HEK293 (cell line): ENCODE measurements around the gene METAP1D.

Experiments
- BCL11B ChIP-seq: fragments of 450-650 bp; formaldehyde crosslinking; IDR thresholded peaks from 2 replicates; pipeline ENCODE4 v1.5.1; 2016; ENCODE audit warnings: low read depth, missing biosample characterization, missing genetic modification characterization
- HOXD13 ChIP-seq: sonication (generic); formaldehyde crosslinking; IDR thresholded peaks from 2 replicates; pipeline ENCODE4 v1.8.0; 2022; ENCODE audit warnings: missing genetic modification reagents, borderline replicate concordance
- SCRT1 ChIP-seq: fragments of 450-650 bp; formaldehyde crosslinking; IDR thresholded peaks from 2 replicates; pipeline ENCODE4 v1.5.1; 2016; ENCODE audit warnings: missing biosample characterization, missing genetic modification characterization, borderline replicate concordance
- SETDB1 ChIP-seq: IDR thresholded peaks from one replicate; pipeline ENCODE4 v1.6.1; 2017; ENCODE audit warnings: mild to moderate bottlenecking, low read length, moderate library complexity, mixed read lengths; ENCODE audit not compliant: insufficient read length
- SP2 ChIP-seq: fragments of 450-650 bp; formaldehyde crosslinking; IDR thresholded peaks from 2 replicates; pipeline ENCODE4 v1.5.1; 2016; ENCODE audit warnings: missing biosample characterization, missing genetic modification characterization
- WT1 ChIP-seq: fragments of 450-650 bp; formaldehyde crosslinking; IDR thresholded peaks from 2 replicates; pipeline ENCODE4 v1.5.1; 2016; ENCODE audit warnings: missing biosample characterization, missing genetic modification characterization
- ZFHX2 ChIP-seq: fragments of 450-650 bp; formaldehyde crosslinking; conservative IDR thresholded peaks from 2 replicates; pipeline ENCODE4 v1.5.1; 2016; ENCODE audit warnings: missing biosample characterization, missing genetic modification characterization
- ZFP41 ChIP-seq: fragments of 450-650 bp; formaldehyde crosslinking; IDR thresholded peaks from 2 replicates; pipeline ENCODE4 v1.5.1; 2016; ENCODE audit warnings: missing biosample characterization, missing genetic modification characterization, borderline replicate concordance
- ZNF121 ChIP-seq: fragments of 450-650 bp; formaldehyde crosslinking; IDR thresholded peaks from 2 replicates; pipeline ENCODE4 v1.5.1; 2016; ENCODE audit warnings: missing biosample characterization, missing genetic modification characterization
- ZNF146 ChIP-seq: fragments of 450-650 bp; formaldehyde crosslinking; IDR thresholded peaks from 2 replicates; pipeline ENCODE4 v1.5.1; 2016; ENCODE audit warnings: missing biosample characterization, missing genetic modification characterization
- ZNF157 ChIP-seq: fragments of 450-650 bp; formaldehyde crosslinking; IDR thresholded peaks from 2 replicates; pipeline ENCODE4 v1.5.1; 2016; ENCODE audit warnings: missing biosample characterization, missing genetic modification characterization
- ZNF174 ChIP-seq: fragments of 450-650 bp; formaldehyde crosslinking; IDR thresholded peaks from 2 replicates; pipeline ENCODE4 v1.5.0; 2017; ENCODE audit warnings: missing biosample characterization, mild to moderate bottlenecking, missing genetic modification characterization
- ZNF24 ChIP-seq: fragments of 450-650 bp; formaldehyde crosslinking; IDR thresholded peaks from 2 replicates; pipeline ENCODE4 v1.5.1; 2016; ENCODE audit warnings: missing biosample characterization, missing genetic modification characterization
- ZNF335 ChIP-seq: fragments of 450-650 bp; formaldehyde crosslinking; conservative IDR thresholded peaks from 2 replicates; pipeline ENCODE4 v1.5.1; 2016; ENCODE audit warnings: missing biosample characterization, missing genetic modification characterization
- ZNF341 ChIP-seq: fragments of 450-650 bp; formaldehyde crosslinking; IDR thresholded peaks from 2 replicates; pipeline ENCODE4; 2016; ENCODE audit warnings: low read depth, missing biosample characterization, missing genetic modification characterization
- ZNF366 ChIP-seq: fragments of 450-650 bp; formaldehyde crosslinking; conservative IDR thresholded peaks from 2 replicates; pipeline ENCODE4 v1.5.1; 2016; ENCODE audit warnings: missing biosample characterization, missing genetic modification characterization
- ZNF391 ChIP-seq: fragments of 450-650 bp; formaldehyde crosslinking; IDR thresholded peaks from 2 replicates; pipeline ENCODE4 v1.5.1; 2016; ENCODE audit warnings: low read depth, missing biosample characterization, missing genetic modification characterization, borderline replicate concordance
- ZNF501 ChIP-seq: fragments of 450-650 bp; formaldehyde crosslinking; IDR thresholded peaks from 2 replicates; pipeline ENCODE4 v1.5.1; 2016; ENCODE audit warnings: missing biosample characterization, missing genetic modification characterization
- ZNF621 ChIP-seq: fragments of 450-650 bp; formaldehyde crosslinking; IDR thresholded peaks from 2 replicates; pipeline ENCODE4 v1.5.1; 2017; ENCODE audit warnings: missing biosample characterization, missing genetic modification characterization
- ZNF623 ChIP-seq: fragments of 450-650 bp; formaldehyde crosslinking; IDR thresholded peaks from 2 replicates; pipeline ENCODE4 v1.5.1; 2016; ENCODE audit warnings: missing biosample characterization, missing genetic modification characterization
- ZNF843 ChIP-seq: fragments of 450-650 bp; formaldehyde crosslinking; IDR thresholded peaks from 2 replicates; pipeline ENCODE4 v1.5.1; 2016; ENCODE audit warnings: missing biosample characterization, missing genetic modification characterization
- TF ChIP-seq, protein P1 (sequence below): fragments of 450-650 bp; formaldehyde crosslinking; conservative IDR thresholded peaks from 2 replicates; pipeline ENCODE4 v1.5.1; 2016; ENCODE audit warnings: low read depth, missing biosample characterization, missing genetic modification characterization
- TF ChIP-seq, protein P2 (sequence below): fragments of 450-650 bp; formaldehyde crosslinking; IDR thresholded peaks from 2 replicates; pipeline ENCODE4 v1.5.1; 2017; ENCODE audit warnings: missing biosample characterization, missing genetic modification characterization
- TF ChIP-seq, protein P3 (sequence below): fragments of 450-650 bp; formaldehyde crosslinking; IDR thresholded peaks from 2 replicates; pipeline ENCODE4 v1.5.1; 2016; ENCODE audit warnings: missing biosample characterization, missing genetic modification characterization
- TF ChIP-seq, protein P4 (sequence below): fragments of 450-650 bp; formaldehyde crosslinking; IDR thresholded peaks from 2 replicates; pipeline ENCODE4 v1.5.1; 2016; ENCODE audit warnings: missing biosample characterization, missing genetic modification characterization
- TF ChIP-seq, protein P5 (sequence below): fragments of 450-650 bp; formaldehyde crosslinking; IDR thresholded peaks from 2 replicates; pipeline ENCODE4 v1.5.1; 2017; ENCODE audit warnings: missing biosample characterization, missing genetic modification characterization
- TF ChIP-seq, protein P6 (sequence below): fragments of 450-650 bp; formaldehyde crosslinking; IDR thresholded peaks from 2 replicates; pipeline ENCODE4 v1.5.1; 2017; ENCODE audit warnings: missing biosample characterization, missing genetic modification characterization
- TF ChIP-seq, protein P7 (sequence below): fragments of 450-650 bp; formaldehyde crosslinking; IDR thresholded peaks from 2 replicates; pipeline ENCODE4 v1.5.1; 2016; ENCODE audit warnings: missing biosample characterization, missing genetic modification characterization

METAP1D gene

DNA sequence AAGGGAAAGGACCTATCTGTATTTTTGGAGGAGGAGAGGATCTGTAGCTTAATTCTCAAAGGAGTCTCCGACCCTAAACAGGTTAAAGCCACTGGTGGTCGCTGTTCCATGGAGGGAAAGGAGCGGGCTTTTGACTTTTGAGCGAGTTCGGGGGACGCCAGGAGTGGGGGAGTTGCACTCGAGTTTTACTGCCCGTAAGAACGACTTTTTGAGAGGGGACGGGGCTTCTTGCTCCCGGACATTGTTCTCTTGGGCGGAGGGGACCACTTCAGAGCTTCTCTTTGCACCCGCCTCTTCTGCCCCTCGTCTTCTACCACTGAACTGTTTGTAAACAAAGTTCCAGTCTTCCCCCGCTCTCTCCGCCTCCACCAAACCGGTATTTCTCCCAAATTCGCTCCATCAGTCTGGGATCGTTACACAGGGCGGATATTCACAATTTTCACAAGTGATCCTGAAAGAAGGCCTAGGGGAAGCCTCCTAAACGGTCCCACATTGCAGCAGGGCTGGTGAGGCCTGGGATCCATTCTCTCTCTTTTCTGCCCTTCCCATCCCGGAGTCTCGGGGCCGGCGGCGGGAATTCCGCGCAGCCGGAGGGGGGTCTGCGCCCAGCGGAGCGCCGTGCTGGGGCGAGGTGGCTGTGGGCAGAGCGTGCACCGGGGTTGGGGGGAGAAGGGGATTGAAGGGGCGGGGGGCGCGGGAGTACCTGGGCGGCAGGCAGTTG, 96.3 kb downstream of the METAP1D start (continued):
- TF ChIP-seq, protein P1, sequence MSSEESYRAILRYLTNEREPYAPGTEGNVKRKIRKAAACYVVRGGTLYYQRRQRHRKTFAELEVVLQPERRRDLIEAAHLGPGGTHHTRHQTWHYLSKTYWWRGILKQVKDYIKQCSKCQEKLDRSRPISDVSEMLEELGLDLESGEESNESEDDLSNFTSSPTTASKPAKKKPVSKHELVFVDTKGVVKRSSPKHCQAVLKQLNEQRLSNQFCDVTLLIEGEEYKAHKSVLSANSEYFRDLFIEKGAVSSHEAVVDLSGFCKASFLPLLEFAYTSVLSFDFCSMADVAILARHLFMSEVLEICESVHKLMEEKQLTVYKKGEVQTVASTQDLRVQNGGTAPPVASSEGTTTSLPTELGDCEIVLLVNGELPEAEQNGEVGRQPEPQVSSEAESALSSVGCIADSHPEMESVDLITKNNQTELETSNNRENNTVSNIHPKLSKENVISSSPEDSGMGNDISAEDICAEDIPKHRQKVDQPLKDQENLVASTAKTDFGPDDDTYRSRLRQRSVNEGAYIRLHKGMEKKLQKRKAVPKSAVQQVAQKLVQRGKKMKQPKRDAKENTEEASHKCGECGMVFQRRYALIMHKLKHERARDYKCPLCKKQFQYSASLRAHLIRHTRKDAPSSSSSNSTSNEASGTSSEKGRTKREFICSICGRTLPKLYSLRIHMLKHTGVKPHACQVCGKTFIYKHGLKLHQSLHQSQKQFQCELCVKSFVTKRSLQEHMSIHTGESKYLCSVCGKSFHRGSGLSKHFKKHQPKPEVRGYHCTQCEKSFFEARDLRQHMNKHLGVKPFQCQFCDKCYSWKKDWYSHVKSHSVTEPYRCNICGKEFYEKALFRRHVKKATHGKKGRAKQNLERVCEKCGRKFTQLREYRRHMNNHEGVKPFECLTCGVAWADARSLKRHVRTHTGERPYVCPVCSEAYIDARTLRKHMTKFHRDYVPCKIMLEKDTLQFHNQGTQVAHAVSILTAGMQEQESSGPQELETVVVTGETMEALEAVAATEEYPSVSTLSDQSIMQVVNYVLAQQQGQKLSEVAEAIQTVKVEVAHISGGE (tag by site-specific recombination), result no peak
- TF ChIP-seq ZNF341 (peak; percentile 40; the same call in 1 of the 2 replicates), WT1 (tag by site-specific recombination) (no peak), ZNF366 (peak; percentile 79), ZNF391 (tag by site-specific recombination) (no peak), SETDB1 (no peak), SP2 (tag by site-specific recombination) (0 out of 2 replicates have a peak, but pooled peaks have one; percentile 19), ZNF621 (tag by site-specific recombination) (no peak), ZFP41 (tag by site-specific recombination) (no peak), ZNF623 (tag by site-specific recombination) (no peak), ZNF174 (tag by site-specific recombination) (no peak), ZNF501 (tag by site-specific recombination) (no peak), ZNF843 (tag by site-specific recombination) (no peak; the same call in 1 of the 2 replicates), ZNF335 (tag by site-specific recombination) (peak; percentile 10; the same call in 1 of the 2 replicates), ZNF146 (no peak), BCL11B (tag by site-specific recombination) (no peak), HOXD13 (no peak), ZNF157 (tag by site-specific recombination) (no peak), ZFHX2 (peak; percentile 48), ZNF24 (tag by site-specific recombination) (no peak), ZNF121 (tag by site-specific recombination) (no peak), SCRT1 (tag by site-specific recombination) (no peak)
- TF ChIP-seq, protein P2, sequence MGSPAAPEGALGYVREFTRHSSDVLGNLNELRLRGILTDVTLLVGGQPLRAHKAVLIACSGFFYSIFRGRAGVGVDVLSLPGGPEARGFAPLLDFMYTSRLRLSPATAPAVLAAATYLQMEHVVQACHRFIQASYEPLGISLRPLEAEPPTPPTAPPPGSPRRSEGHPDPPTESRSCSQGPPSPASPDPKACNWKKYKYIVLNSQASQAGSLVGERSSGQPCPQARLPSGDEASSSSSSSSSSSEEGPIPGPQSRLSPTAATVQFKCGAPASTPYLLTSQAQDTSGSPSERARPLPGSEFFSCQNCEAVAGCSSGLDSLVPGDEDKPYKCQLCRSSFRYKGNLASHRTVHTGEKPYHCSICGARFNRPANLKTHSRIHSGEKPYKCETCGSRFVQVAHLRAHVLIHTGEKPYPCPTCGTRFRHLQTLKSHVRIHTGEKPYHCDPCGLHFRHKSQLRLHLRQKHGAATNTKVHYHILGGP (tag by site-specific recombination), result no peak
- TF ChIP-seq, protein P3, sequence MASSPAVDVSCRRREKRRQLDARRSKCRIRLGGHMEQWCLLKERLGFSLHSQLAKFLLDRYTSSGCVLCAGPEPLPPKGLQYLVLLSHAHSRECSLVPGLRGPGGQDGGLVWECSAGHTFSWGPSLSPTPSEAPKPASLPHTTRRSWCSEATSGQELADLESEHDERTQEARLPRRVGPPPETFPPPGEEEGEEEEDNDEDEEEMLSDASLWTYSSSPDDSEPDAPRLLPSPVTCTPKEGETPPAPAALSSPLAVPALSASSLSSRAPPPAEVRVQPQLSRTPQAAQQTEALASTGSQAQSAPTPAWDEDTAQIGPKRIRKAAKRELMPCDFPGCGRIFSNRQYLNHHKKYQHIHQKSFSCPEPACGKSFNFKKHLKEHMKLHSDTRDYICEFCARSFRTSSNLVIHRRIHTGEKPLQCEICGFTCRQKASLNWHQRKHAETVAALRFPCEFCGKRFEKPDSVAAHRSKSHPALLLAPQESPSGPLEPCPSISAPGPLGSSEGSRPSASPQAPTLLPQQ (tag by site-specific recombination), result no peak
- TF ChIP-seq, protein P4, sequence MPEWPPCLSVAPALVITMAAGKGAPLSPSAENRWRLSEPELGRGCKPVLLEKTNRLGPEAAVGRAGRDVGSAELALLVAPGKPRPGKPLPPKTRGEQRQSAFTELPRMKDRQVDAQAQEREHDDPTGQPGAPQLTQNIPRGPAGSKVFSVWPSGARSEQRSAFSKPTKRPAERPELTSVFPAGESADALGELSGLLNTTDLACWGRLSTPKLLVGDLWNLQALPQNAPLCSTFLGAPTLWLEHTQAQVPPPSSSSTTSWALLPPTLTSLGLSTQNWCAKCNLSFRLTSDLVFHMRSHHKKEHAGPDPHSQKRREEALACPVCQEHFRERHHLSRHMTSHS (tag by site-specific recombination), result no peak
- TF ChIP-seq, protein P5, sequence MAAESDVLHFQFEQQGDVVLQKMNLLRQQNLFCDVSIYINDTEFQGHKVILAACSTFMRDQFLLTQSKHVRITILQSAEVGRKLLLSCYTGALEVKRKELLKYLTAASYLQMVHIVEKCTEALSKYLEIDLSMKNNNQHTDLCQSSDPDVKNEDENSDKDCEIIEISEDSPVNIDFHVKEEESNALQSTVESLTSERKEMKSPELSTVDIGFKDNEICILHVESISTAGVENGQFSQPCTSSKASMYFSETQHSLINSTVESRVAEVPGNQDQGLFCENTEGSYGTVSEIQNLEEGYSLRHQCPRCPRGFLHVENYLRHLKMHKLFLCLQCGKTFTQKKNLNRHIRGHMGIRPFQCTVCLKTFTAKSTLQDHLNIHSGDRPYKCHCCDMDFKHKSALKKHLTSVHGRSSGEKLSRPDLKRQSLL (tag by site-specific recombination), result no peak
- TF ChIP-seq, protein P6, sequence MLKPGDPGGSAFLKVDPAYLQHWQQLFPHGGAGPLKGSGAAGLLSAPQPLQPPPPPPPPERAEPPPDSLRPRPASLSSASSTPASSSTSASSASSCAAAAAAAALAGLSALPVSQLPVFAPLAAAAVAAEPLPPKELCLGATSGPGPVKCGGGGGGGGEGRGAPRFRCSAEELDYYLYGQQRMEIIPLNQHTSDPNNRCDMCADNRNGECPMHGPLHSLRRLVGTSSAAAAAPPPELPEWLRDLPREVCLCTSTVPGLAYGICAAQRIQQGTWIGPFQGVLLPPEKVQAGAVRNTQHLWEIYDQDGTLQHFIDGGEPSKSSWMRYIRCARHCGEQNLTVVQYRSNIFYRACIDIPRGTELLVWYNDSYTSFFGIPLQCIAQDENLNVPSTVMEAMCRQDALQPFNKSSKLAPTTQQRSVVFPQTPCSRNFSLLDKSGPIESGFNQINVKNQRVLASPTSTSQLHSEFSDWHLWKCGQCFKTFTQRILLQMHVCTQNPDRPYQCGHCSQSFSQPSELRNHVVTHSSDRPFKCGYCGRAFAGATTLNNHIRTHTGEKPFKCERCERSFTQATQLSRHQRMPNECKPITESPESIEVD (tag by site-specific recombination), result no peak
- TF ChIP-seq, protein P7, sequence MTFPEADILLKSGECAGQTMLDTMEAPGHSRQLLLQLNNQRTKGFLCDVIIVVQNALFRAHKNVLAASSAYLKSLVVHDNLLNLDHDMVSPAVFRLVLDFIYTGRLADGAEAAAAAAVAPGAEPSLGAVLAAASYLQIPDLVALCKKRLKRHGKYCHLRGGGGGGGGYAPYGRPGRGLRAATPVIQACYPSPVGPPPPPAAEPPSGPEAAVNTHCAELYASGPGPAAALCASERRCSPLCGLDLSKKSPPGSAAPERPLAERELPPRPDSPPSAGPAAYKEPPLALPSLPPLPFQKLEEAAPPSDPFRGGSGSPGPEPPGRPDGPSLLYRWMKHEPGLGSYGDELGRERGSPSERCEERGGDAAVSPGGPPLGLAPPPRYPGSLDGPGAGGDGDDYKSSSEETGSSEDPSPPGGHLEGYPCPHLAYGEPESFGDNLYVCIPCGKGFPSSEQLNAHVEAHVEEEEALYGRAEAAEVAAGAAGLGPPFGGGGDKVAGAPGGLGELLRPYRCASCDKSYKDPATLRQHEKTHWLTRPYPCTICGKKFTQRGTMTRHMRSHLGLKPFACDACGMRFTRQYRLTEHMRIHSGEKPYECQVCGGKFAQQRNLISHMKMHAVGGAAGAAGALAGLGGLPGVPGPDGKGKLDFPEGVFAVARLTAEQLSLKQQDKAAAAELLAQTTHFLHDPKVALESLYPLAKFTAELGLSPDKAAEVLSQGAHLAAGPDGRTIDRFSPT, result no peak
